ENCODE results near the gene GCGR. TPM values are rescaled to one million over a fixed set of nuclear protein-coding genes. Genes with fewer than 3 reads are reported as not detected.

Gene GCGR
- total and polyA plus RNA-seq, 7 experiments from 2014 or later: not detected

Other genes with a start within 250 kb of the GCGR start
- gene NPLOC4, start 167.0 kb upstream of the GCGR start, total RNA-seq: 100 to 1,000 TPM in 2 of 5 experiments, 10 to 100 TPM in 3; 77.7 to 125 (median 93.6) TPM
- 10 to 100 TPM; 47.8 to 68.6 TPM for gene NPLOC4, start 167.0 kb upstream of the GCGR start, polyA plus RNA-seq
- gene TSPAN10, start 167.0 kb upstream of the GCGR start, total RNA-seq: 1 to 10 TPM in 2 of 5 experiments, under 1 TPM in 3; 0.32 to 1.9 (median 0.51) TPM
- under 1 TPM; 0.33 to 0.98 TPM for gene TSPAN10, start 167.0 kb upstream of the GCGR start, polyA plus RNA-seq
- gene PDE6G, start 147.6 kb upstream of the GCGR start, total RNA-seq: 10 to 100 TPM in 1 of 5 experiments, 1 to 10 TPM in 4; 1.0 to 28.0 (median 1.9) TPM
- 1 to 10 TPM; 2.0 to 2.6 TPM for gene PDE6G, start 147.6 kb upstream of the GCGR start, polyA plus RNA-seq
- 10 to 100 TPM; 35.9 to 61.9 (median 47.5) TPM for gene OXLD1, start 137.5 kb upstream of the GCGR start, total RNA-seq
- gene OXLD1, start 137.5 kb upstream of the GCGR start, polyA plus RNA-seq: 100 to 1,000 TPM; 108 to 123 TPM
- gene CCDC137, start 137.4 kb upstream of the GCGR start, total RNA-seq: 10 to 100 TPM; 16.3 to 33.5 (median 27.1) TPM
- gene CCDC137, start 137.4 kb upstream of the GCGR start, polyA plus RNA-seq: 10 to 100 TPM; 10.0 to 26.0 TPM
- gene ARL16, start 120.4 kb upstream of the GCGR start, total RNA-seq: 10 to 100 TPM; 12.0 to 30.6 (median 30.1) TPM
- gene ARL16, start 120.4 kb upstream of the GCGR start, polyA plus RNA-seq: 10 to 100 TPM; 33.6 to 35.3 TPM
- gene HGS, start 120.1 kb upstream of the GCGR start, total RNA-seq: 100 to 1,000 TPM; 108 to 174 (median 153) TPM
- gene HGS, start 120.1 kb upstream of the GCGR start, polyA plus RNA-seq: 10 to 100 TPM; 19.8 to 40.3 TPM
- 10 to 100 TPM; 21.3 to 83.8 (median 26.6) TPM for gene MRPL12, start 100.8 kb upstream of the GCGR start, total RNA-seq
- 10 to 100 TPM; 46.3 to 51.7 TPM for gene MRPL12, start 100.8 kb upstream of the GCGR start, polyA plus RNA-seq
- 10 to 100 TPM in 1 of 5 experiments, 1 to 10 TPM in 4; 4.0 to 27.4 (median 6.2) TPM for gene SLC25A10, start 91.9 kb upstream of the GCGR start, total RNA-seq
- gene SLC25A10, start 91.9 kb upstream of the GCGR start, polyA plus RNA-seq: 1 to 10 TPM; 3.4 to 5.2 TPM
- 10 to 100 TPM; 41.1 to 65.3 (median 53.1) TPM for gene MCRIP1, start 29.1 kb downstream of the GCGR start, total RNA-seq
- gene MCRIP1, start 29.1 kb downstream of the GCGR start, polyA plus RNA-seq: 10 to 100 TPM; 44.5 to 59.0 TPM
- gene PPP1R27, start 30.9 kb downstream of the GCGR start, total RNA-seq: not detected
- gene PPP1R27, start 30.9 kb downstream of the GCGR start, polyA plus RNA-seq: under 1 TPM in 1 of 2 donors, not detected in 1; 0.13 TPM
- gene P4HB, start 56.4 kb downstream of the GCGR start, total RNA-seq: 100 to 1,000 TPM; 188 to 568 (median 304) TPM
- 100 to 1,000 TPM; 161 to 224 TPM for gene P4HB, start 56.4 kb downstream of the GCGR start, polyA plus RNA-seq
- gene ARHGDIA, start 67.2 kb downstream of the GCGR start, total RNA-seq: 100 to 1,000 TPM; 308 to 671 (median 465) TPM
- 100 to 1,000 TPM in 1 of 2 donors, 10 to 100 TPM in 1; 66.5 to 140 TPM for gene ARHGDIA, start 67.2 kb downstream of the GCGR start, polyA plus RNA-seq
- gene ALYREF, start 87.4 kb downstream of the GCGR start, total RNA-seq: 100 to 1,000 TPM in 1 of 5 experiments, 10 to 100 TPM in 4; 38.3 to 159 (median 83.2) TPM
- 10 to 100 TPM; 28.5 to 31.5 TPM for gene ALYREF, start 87.4 kb downstream of the GCGR start, polyA plus RNA-seq
- gene ANAPC11, start 87.6 kb downstream of the GCGR start, total RNA-seq: 100 to 1,000 TPM in 1 of 5 experiments, 10 to 100 TPM in 4; 30.8 to 106 (median 40.5) TPM
- 100 to 1,000 TPM; 245 to 278 TPM for gene ANAPC11, start 87.6 kb downstream of the GCGR start, polyA plus RNA-seq
- under 1 TPM in 4 of 5 experiments, not detected in 1; 0.29 to 0.59 (median 0.54) TPM for gene NPB, start 98.1 kb downstream of the GCGR start, total RNA-seq
- under 1 TPM in 1 of 2 donors, not detected in 1; 0.20 TPM for gene NPB, start 98.1 kb downstream of the GCGR start, polyA plus RNA-seq
- 10 to 100 TPM; 17.5 to 43.6 (median 35.2) TPM for gene PCYT2, start 107.2 kb downstream of the GCGR start, total RNA-seq
- 10 to 100 TPM; 22.4 to 27.0 TPM for gene PCYT2, start 107.2 kb downstream of the GCGR start, polyA plus RNA-seq
- 10 to 100 TPM; 56.0 to 81.4 (median 69.7) TPM for gene SIRT7, start 114.0 kb downstream of the GCGR start, total RNA-seq
- gene SIRT7, start 114.0 kb downstream of the GCGR start, polyA plus RNA-seq: 10 to 100 TPM; 21.6 to 38.7 TPM
- gene MAFG, start 123.6 kb downstream of the GCGR start, total RNA-seq: 10 to 100 TPM; 12.9 to 28.1 (median 18.1) TPM
- 1 to 10 TPM; 2.4 to 2.6 TPM for gene MAFG, start 123.6 kb downstream of the GCGR start, polyA plus RNA-seq
- 10 to 100 TPM in 1 of 5 experiments, 1 to 10 TPM in 4; 1.8 to 31.1 (median 2.3) TPM for gene PYCR1, start 133.2 kb downstream of the GCGR start, total RNA-seq
- 1 to 10 TPM; 4.2 to 4.5 TPM for gene PYCR1, start 133.2 kb downstream of the GCGR start, polyA plus RNA-seq
- not detected for gene MYADML2, start 143.1 kb downstream of the GCGR start, total RNA-seq
- not detected for gene MYADML2, start 143.1 kb downstream of the GCGR start, polyA plus RNA-seq
- under 1 TPM in 1 of 5 experiments, not detected in 4; 0.82 TPM for gene NOTUM, start 157.0 kb downstream of the GCGR start, total RNA-seq
- gene NOTUM, start 157.0 kb downstream of the GCGR start, polyA plus RNA-seq: under 1 TPM in 1 of 2 donors, not detected in 1; 0.35 TPM
- 10 to 100 TPM; 36.4 to 46.7 (median 46.0) TPM for gene ASPSCR1, start 173.5 kb downstream of the GCGR start, total RNA-seq
- 10 to 100 TPM; 24.2 to 36.6 TPM for gene ASPSCR1, start 173.5 kb downstream of the GCGR start, polyA plus RNA-seq
- 10 to 100 TPM; 25.5 to 71.8 (median 31.8) TPM for gene CENPX, start 218.7 kb downstream of the GCGR start, total RNA-seq
- 10 to 100 TPM; 62.3 to 72.7 TPM for gene CENPX, start 218.7 kb downstream of the GCGR start, polyA plus RNA-seq
- 10 to 100 TPM in 4 of 5 experiments, 1 to 10 TPM in 1; 9.2 to 39.1 (median 15.0) TPM for gene LRRC45, start 219.2 kb downstream of the GCGR start, total RNA-seq
- gene LRRC45, start 219.2 kb downstream of the GCGR start, polyA plus RNA-seq: 1 to 10 TPM; 4.1 to 6.3 TPM
- gene RAC3, start 227.5 kb downstream of the GCGR start, total RNA-seq: 1 to 10 TPM; 1.3 to 8.5 (median 2.1) TPM
- gene RAC3, start 227.5 kb downstream of the GCGR start, polyA plus RNA-seq: not detected
- gene DCXR, start 233.5 kb downstream of the GCGR start, total RNA-seq: 100 to 1,000 TPM in 1 of 5 experiments, 10 to 100 TPM in 4; 63.0 to 130 (median 83.6) TPM
- gene DCXR, start 233.5 kb downstream of the GCGR start, polyA plus RNA-seq: 100 to 1,000 TPM; 164 to 228 TPM
- 10 to 100 TPM; 25.0 to 45.5 (median 31.5) TPM for gene RFNG, start 247.7 kb downstream of the GCGR start, total RNA-seq
- 1 to 10 TPM; 4.2 to 6.7 TPM for gene RFNG, start 247.7 kb downstream of the GCGR start, polyA plus RNA-seq
- 10 to 100 TPM; 68.3 to 88.1 (median 71.7) TPM for gene GPS1, start 247.7 kb downstream of the GCGR start, total RNA-seq
- gene GPS1, start 247.7 kb downstream of the GCGR start, polyA plus RNA-seq: 100 to 1,000 TPM; 105 to 124 TPM

All from naive thymus-derived CD4-positive, alpha-beta T cell (primary cell).